ENCODE data around the gene LAMC3.

LAMC3 gene

GRCh38 chr9:130977811-130978221 lies 31.2 kb upstream of the LAMC3 start:
- no peak overlapping the region for H3K4me3 ChIP-seq (replicated peaks; ENCODE audit: low read depth, low read length)
- TF ChIP-seq, protein P1, sequence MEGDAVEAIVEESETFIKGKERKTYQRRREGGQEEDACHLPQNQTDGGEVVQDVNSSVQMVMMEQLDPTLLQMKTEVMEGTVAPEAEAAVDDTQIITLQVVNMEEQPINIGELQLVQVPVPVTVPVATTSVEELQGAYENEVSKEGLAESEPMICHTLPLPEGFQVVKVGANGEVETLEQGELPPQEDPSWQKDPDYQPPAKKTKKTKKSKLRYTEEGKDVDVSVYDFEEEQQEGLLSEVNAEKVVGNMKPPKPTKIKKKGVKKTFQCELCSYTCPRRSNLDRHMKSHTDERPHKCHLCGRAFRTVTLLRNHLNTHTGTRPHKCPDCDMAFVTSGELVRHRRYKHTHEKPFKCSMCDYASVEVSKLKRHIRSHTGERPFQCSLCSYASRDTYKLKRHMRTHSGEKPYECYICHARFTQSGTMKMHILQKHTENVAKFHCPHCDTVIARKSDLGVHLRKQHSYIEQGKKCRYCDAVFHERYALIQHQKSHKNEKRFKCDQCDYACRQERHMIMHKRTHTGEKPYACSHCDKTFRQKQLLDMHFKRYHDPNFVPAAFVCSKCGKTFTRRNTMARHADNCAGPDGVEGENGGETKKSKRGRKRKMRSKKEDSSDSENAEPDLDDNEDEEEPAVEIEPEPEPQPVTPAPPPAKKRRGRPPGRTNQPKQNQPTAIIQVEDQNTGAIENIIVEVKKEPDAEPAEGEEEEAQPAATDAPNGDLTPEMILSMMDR (IDR thresholded peaks at IDR 0.05; ENCODE audit: low read length, missing control alignments) = no peak
- no peak for DNase-seq (ENCODE audit: low read depth)

GRCh38 chr9:130979591-130980385 lies 29.2 kb upstream of the LAMC3 start:
- TF ChIP-seq, protein P1 (IDR thresholded peaks at IDR 0.05; ENCODE audit: low read length, missing control alignments) = no peak
- H3K4me3 ChIP-seq (replicated peaks; ENCODE audit: low read depth, low read length) = no peak overlapping the region
- DNase-seq (ENCODE audit: low read depth) = no peak

- DNase-seq (ENCODE audit: low read depth) = no peak
- TF ChIP-seq, protein P1 (IDR thresholded peaks at IDR 0.05; ENCODE audit: low read length, missing control alignments) = no peak
- H3K4me3 ChIP-seq (replicated peaks; ENCODE audit: low read depth, low read length) = no peak overlapping the region
These were observed 28.4 kb upstream of the LAMC3 start for GRCh38 chr9:130980526-130980925.

- TF ChIP-seq, protein P1 (IDR thresholded peaks at IDR 0.05; ENCODE audit: low read length, missing control alignments) = no peak
- H3K4me3 ChIP-seq (replicated peaks; ENCODE audit: low read depth, low read length) = no peak overlapping the region
- no peak for DNase-seq (ENCODE audit: low read depth)
These were observed 27.8 kb upstream of the LAMC3 start for GRCh38 chr9:130981002-130981755.

- TF ChIP-seq, protein P1 (IDR thresholded peaks at IDR 0.05; ENCODE audit: low read length, missing control alignments) = no peak
These were observed 27.2 kb upstream of the LAMC3 start for GRCh38 chr9:130981756-130982137.

GRCh38 chr9:130982636-130983358 lies 26.2 kb upstream of the LAMC3 start:
- TF ChIP-seq, protein P1 (IDR thresholded peaks at IDR 0.05; ENCODE audit: low read length, missing control alignments) = no peak
- DNase-seq (ENCODE audit: low read depth) = no peak
- H3K4me3 ChIP-seq (replicated peaks; ENCODE audit: low read depth, low read length) = no peak overlapping the region

More at GRCh38 chr9:130981756-130982137, 27.2 kb upstream of the LAMC3 start:
- H3K4me3 ChIP-seq (replicated peaks; ENCODE audit: low read depth, low read length) = no peak overlapping the region
- no peak for DNase-seq (ENCODE audit: low read depth)

Data from fibroblast of pulmonary artery (primary cell).